ENCODE results near the gene DDX31. TPM values are rescaled to one million over a fixed set of nuclear protein-coding genes. Genes with fewer than 3 reads are reported as not detected.
A peak's percentile ranks its signal among the peaks of the same experiment; 100 is the strongest.

DDX31 gene
- polyA plus RNA-seq, 1 donor: 12.3 TPM

- no peak for DNase-seq
- H3K36me3 ChIP-seq (ENCODE audit: control insufficient read depth, insufficient read depth, low read length): peaks cover 52% of the 10 kb centered on the region
These were observed 42.2 kb downstream of the DDX31 start for GRCh38 chr9:132627594-132627993.

DNA sequence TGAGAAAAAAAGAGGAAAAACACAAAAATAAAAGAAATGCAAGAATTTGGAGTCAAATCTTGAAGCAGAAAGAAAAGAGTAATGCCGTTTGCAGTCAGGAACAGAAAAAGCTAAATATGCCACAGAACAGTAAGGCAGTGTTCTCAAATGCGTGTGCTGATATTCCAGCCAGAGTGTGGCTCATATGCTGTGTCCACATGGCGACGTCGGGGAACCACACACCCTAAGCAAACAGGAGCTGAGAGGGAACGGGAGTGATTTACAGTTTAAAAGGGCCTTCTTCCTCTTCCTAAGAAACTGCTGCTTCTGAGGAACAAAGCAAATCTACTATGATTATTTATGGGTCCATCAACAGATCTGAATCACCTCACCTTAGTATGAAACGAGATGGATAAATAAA, 42.7 kb downstream of the DDX31 start:
- DNase-seq: no peak
- H3K27ac ChIP-seq (ENCODE audit: low read length): no peak overlapping the region
- H3K27me3 ChIP-seq (ENCODE audit: control insufficient read depth, insufficient read depth, low read length): no peaks in the 10 kb centered on the region
- no peaks in the 10 kb centered on the region for H3K4me1 ChIP-seq (ENCODE audit: control insufficient read depth, insufficient read depth, low read length)
- H3K9me3 ChIP-seq (ENCODE audit: control insufficient read depth, low read depth, low read length): no peaks in the 10 kb centered on the region
- H3K4me3 ChIP-seq (ENCODE audit: low read length): no peak overlapping the region
- WGBS (ENCODE audit: insufficient coverage, low lambda C conversion rate): 72% methylated on average over 3 of the region's 7 CpGs
- peaks cover 57% of the 10 kb centered on the region for H3K36me3 ChIP-seq (ENCODE audit: control insufficient read depth, insufficient read depth, low read length)

More at GRCh38 chr9:132627594-132627993, 42.2 kb downstream of the DDX31 start:
- Histone ChIP-seq H3K27me3 (ENCODE audit: control insufficient read depth, insufficient read depth, low read length) (no peaks in the 10 kb centered on the region), H3K9me3 (ENCODE audit: control insufficient read depth, low read depth, low read length) (no peaks in the 10 kb centered on the region), H3K4me3 (ENCODE audit: low read length) (no peak overlapping the region), H3K27ac (ENCODE audit: low read length) (no peak overlapping the region), H3K4me1 (ENCODE audit: control insufficient read depth, insufficient read depth, low read length) (no peaks in the 10 kb centered on the region)
- WGBS (ENCODE audit: insufficient coverage, low lambda C conversion rate): 80% methylated on average over 1 of the region's 11 CpGs

- H3K4me3 ChIP-seq (ENCODE audit: low read length): no peak overlapping the region
- no peaks in the 10 kb centered on the region for H3K9me3 ChIP-seq (ENCODE audit: control insufficient read depth, low read depth, low read length)
- 97% methylated on average over 3 of the region's 5 CpGs for WGBS (ENCODE audit: insufficient coverage, low lambda C conversion rate)
- no peaks in the 10 kb centered on the region for H3K27me3 ChIP-seq (ENCODE audit: control insufficient read depth, insufficient read depth, low read length)
- no peaks in the 10 kb centered on the region for H3K4me1 ChIP-seq (ENCODE audit: control insufficient read depth, insufficient read depth, low read length)
- DNase-seq: no peak
- H3K27ac ChIP-seq (ENCODE audit: low read length): no peak overlapping the region
- peaks cover 56% of the 10 kb centered on the region for H3K36me3 ChIP-seq (ENCODE audit: control insufficient read depth, insufficient read depth, low read length)
These were observed 43.5 kb downstream of the DDX31 start for GRCh38 chr9:132626285-132626684.

DNA sequence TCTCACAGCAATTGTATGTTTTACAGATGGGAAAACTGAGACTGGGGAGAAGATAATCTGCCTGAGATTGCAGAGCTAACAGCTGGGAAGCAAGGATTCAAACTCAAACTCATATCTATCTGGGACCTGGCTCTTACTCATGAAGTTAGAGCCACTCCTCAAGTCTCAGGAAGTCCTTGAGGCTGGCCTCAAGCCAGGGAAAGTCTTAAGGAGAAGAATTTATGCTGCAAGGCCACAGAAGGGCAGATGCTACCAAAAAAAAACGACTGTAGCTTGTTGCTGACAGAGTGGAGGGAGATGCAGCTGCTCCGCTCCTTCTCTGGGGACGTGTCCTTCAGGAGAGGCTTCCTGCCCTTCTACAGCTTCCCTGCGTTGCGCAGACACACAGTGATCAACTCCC, 47.6 kb downstream of the DDX31 start:
- H3K4me1 ChIP-seq (ENCODE audit: control insufficient read depth, insufficient read depth, low read length): no peaks in the 10 kb centered on the region
- peaks cover 41% of the 10 kb centered on the region for H3K36me3 ChIP-seq (ENCODE audit: control insufficient read depth, insufficient read depth, low read length)
- WGBS (ENCODE audit: insufficient coverage, low lambda C conversion rate): no CpG with 5 or more reads among the region's 5 CpGs
- H3K4me3 ChIP-seq (ENCODE audit: low read length): no peak overlapping the region
- no peaks in the 10 kb centered on the region for H3K27me3 ChIP-seq (ENCODE audit: control insufficient read depth, insufficient read depth, low read length)
- DNase-seq: peak; percentile 6 to 7
- no peaks in the 10 kb centered on the region for H3K9me3 ChIP-seq (ENCODE audit: control insufficient read depth, low read depth, low read length)
- no peak overlapping the region for H3K27ac ChIP-seq (ENCODE audit: low read length)

DNA sequence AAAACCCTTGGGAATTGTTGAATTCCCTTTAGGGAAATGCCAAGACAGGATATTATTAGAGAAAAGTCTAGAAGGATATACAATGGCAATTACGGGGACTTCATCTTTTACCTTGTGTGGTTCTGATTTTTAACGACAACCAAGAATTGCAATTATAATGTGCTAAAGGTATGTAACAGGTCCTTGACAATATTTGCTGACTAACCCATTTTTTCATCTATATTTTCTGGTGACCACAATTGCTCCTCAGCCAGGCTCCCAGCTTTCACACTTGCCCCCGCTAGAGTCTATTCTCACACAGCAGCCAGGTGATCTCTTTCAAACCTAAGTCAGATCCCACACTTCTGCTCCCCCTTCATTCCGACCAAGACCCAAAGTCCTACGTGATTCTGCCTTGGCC, 53.1 kb downstream of the DDX31 start:
- Histone ChIP-seq H3K27me3 (ENCODE audit: control insufficient read depth, insufficient read depth, low read length) (no peaks in the 10 kb centered on the region), H3K9me3 (ENCODE audit: control insufficient read depth, low read depth, low read length) (no peaks in the 10 kb centered on the region), H3K36me3 (ENCODE audit: control insufficient read depth, insufficient read depth, low read length) (peaks cover 52% of the 10 kb centered on the region), H3K4me1 (ENCODE audit: control insufficient read depth, insufficient read depth, low read length) (no peaks in the 10 kb centered on the region), H3K4me3 (ENCODE audit: low read length) (no peak overlapping the region), H3K27ac (ENCODE audit: low read length) (no peak overlapping the region)
- WGBS (ENCODE audit: insufficient coverage, low lambda C conversion rate): 96% methylated on average over 4 of the region's 5 CpGs
- no peak for DNase-seq

GRCh38 chr9:132615774-132616173, 54.0 kb downstream of the DDX31 start:
- Histone ChIP-seq H3K27ac (ENCODE audit: low read length) (no peak overlapping the region), H3K36me3 (ENCODE audit: control insufficient read depth, insufficient read depth, low read length) (peaks cover 61% of the 10 kb centered on the region), H3K9me3 (ENCODE audit: control insufficient read depth, low read depth, low read length) (no peaks in the 10 kb centered on the region), H3K4me1 (ENCODE audit: control insufficient read depth, insufficient read depth, low read length) (no peaks in the 10 kb centered on the region), H3K4me3 (ENCODE audit: low read length) (no peak overlapping the region), H3K27me3 (ENCODE audit: control insufficient read depth, insufficient read depth, low read length) (no peaks in the 10 kb centered on the region)
- WGBS (ENCODE audit: insufficient coverage, low lambda C conversion rate): no CpG with 5 or more reads among the region's 2 CpGs
- no peak for DNase-seq

- Histone ChIP-seq H3K4me3 (ENCODE audit: low read length) (no peak overlapping the region), H3K9me3 (ENCODE audit: control insufficient read depth, low read depth, low read length) (no peaks in the 10 kb centered on the region), H3K27ac (ENCODE audit: low read length) (no peak overlapping the region), H3K4me1 (ENCODE audit: control insufficient read depth, insufficient read depth, low read length) (no peaks in the 10 kb centered on the region), H3K27me3 (ENCODE audit: control insufficient read depth, insufficient read depth, low read length) (no peaks in the 10 kb centered on the region), H3K36me3 (ENCODE audit: control insufficient read depth, insufficient read depth, low read length) (peaks cover 66% of the 10 kb centered on the region)
- WGBS (ENCODE audit: insufficient coverage, low lambda C conversion rate): 44% methylated on average over 2 of the region's 6 CpGs
- DNase-seq: no peak
These were observed 55.5 kb downstream of the DDX31 start for GRCh38 chr9:132614324-132614723.

- WGBS (ENCODE audit: insufficient coverage, low lambda C conversion rate): 100% methylated on average over 1 of the region's 12 CpGs
- Histone ChIP-seq H3K9me3 (ENCODE audit: control insufficient read depth, low read depth, low read length) (no peaks in the 10 kb centered on the region), H3K36me3 (ENCODE audit: control insufficient read depth, insufficient read depth, low read length) (peaks cover 70% of the 10 kb centered on the region), H3K4me1 (ENCODE audit: control insufficient read depth, insufficient read depth, low read length) (no peaks in the 10 kb centered on the region), H3K4me3 (ENCODE audit: low read length) (no peak overlapping the region), H3K27ac (ENCODE audit: low read length) (no peak overlapping the region), H3K27me3 (ENCODE audit: control insufficient read depth, insufficient read depth, low read length) (no peaks in the 10 kb centered on the region)
- no peak for DNase-seq
These were observed 59.1 kb downstream of the DDX31 start for GRCh38 chr9:132610661-132611060.

- peaks cover 67% of the 10 kb centered on the region for H3K36me3 ChIP-seq (ENCODE audit: control insufficient read depth, insufficient read depth, low read length)
- H3K4me3 ChIP-seq (ENCODE audit: low read length): no peak overlapping the region
- H3K27ac ChIP-seq (ENCODE audit: low read length): no peak overlapping the region
- H3K4me1 ChIP-seq (ENCODE audit: control insufficient read depth, insufficient read depth, low read length): no peaks in the 10 kb centered on the region
- H3K9me3 ChIP-seq (ENCODE audit: control insufficient read depth, low read depth, low read length): no peaks in the 10 kb centered on the region
- WGBS (ENCODE audit: insufficient coverage, low lambda C conversion rate): no CpG with 5 or more reads among the region's 7 CpGs
- no peaks in the 10 kb centered on the region for H3K27me3 ChIP-seq (ENCODE audit: control insufficient read depth, insufficient read depth, low read length)
- DNase-seq: no peak
These were observed 60.0 kb downstream of the DDX31 start for GRCh38 chr9:132609829-132610228.

DNA sequence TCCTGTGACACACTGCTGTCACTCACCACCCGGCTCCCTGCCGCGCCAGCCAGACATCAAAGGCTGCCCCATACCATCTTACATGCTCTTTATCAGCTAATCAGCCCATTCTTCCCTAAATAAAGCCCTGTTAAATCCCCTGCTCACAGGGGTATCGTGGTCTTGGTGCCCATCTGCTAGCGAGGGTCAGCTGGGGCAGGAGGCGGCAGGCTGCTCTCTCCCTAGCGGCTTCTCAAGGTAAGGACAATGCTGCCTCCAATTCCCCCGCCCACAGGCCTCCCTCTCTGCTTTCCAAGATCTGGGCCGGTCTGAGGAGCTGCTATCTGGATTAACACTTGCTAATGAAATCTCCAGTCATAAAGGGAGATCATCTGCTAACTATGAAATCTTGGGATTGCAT, 60.6 kb downstream of the DDX31 start:
- no peaks in the 10 kb centered on the region for H3K27me3 ChIP-seq (ENCODE audit: control insufficient read depth, insufficient read depth, low read length)
- no CpG with 5 or more reads among the region's 9 CpGs for WGBS (ENCODE audit: insufficient coverage, low lambda C conversion rate)
- no peaks in the 10 kb centered on the region for H3K4me1 ChIP-seq (ENCODE audit: control insufficient read depth, insufficient read depth, low read length)
- no peak overlapping the region for H3K4me3 ChIP-seq (ENCODE audit: low read length)
- no peaks in the 10 kb centered on the region for H3K9me3 ChIP-seq (ENCODE audit: control insufficient read depth, low read depth, low read length)
- no peak overlapping the region for H3K27ac ChIP-seq (ENCODE audit: low read length)
- no peak for DNase-seq
- peaks cover 65% of the 10 kb centered on the region for H3K36me3 ChIP-seq (ENCODE audit: control insufficient read depth, insufficient read depth, low read length)

- no peak for DNase-seq
- H3K4me1 ChIP-seq (ENCODE audit: control insufficient read depth, insufficient read depth, low read length): no peaks in the 10 kb centered on the region
- no peak overlapping the region for H3K4me3 ChIP-seq (ENCODE audit: low read length)
- H3K27ac ChIP-seq (ENCODE audit: low read length): no peak overlapping the region
- H3K36me3 ChIP-seq (ENCODE audit: control insufficient read depth, insufficient read depth, low read length): peaks cover 61% of the 10 kb centered on the region
- no peaks in the 10 kb centered on the region for H3K9me3 ChIP-seq (ENCODE audit: control insufficient read depth, low read depth, low read length)
- no peaks in the 10 kb centered on the region for H3K27me3 ChIP-seq (ENCODE audit: control insufficient read depth, insufficient read depth, low read length)
- WGBS (ENCODE audit: insufficient coverage, low lambda C conversion rate): 86% methylated on average over 1 of the region's 6 CpGs
These were observed 63.7 kb downstream of the DDX31 start for GRCh38 chr9:132606066-132606465.
